GM08714 (cell line): Measurements from ENCODE around the gene NPTX2.
"Not testable (repeated sequence)": the region's sequence is repeated elsewhere in the genome, so short reads cannot be mapped to it uniquely, and the experiment has no call there.

Experiments
- H3K4me3 ChIP-seq: fragments of 200-500 bp; sonication (Bioruptor generic); 2 replicates; pipeline ENCODE4 v1.5.1; 2014; ENCODE audit warnings: mild to moderate bottlenecking, low read length, inconsistent platforms
- ZNF274 ChIP-seq: IDR thresholded peaks from 2 replicates; pipeline ENCODE4 v1.6.1; 2012; ENCODE audit warnings: mild to moderate bottlenecking, low read depth, low read length

The NPTX2 gene

GRCh38 chr7:98617051-98617959 lies at the start of gene NPTX2:
Gene NPTX2 (plus strand): TSS chr7:98617285. CDS start chr7:98617462, 177 bp downstream.
- no peak within 1 kb of the TSS for H3K4me3 ChIP-seq
- TF ChIP-seq ZNF274, result no peak

- TF ChIP-seq ZNF274, result no peak
- H3K4me3 ChIP-seq, result no peak overlapping the region
Measured at GRCh38 chr7:98567991-98568390, 49.1 kb upstream of the NPTX2 start.

GRCh38 chr7:98568891-98569290 lies 48.2 kb upstream of the NPTX2 start:
- TF ChIP-seq ZNF274, result no peak
- H3K4me3 ChIP-seq, result no peak overlapping the region

GRCh38 chr7:98569691-98570337 lies 47.3 kb upstream of the NPTX2 start:
- H3K4me3 ChIP-seq, result no peak overlapping the region
- TF ChIP-seq ZNF274, result no peak

- no peak for TF ChIP-seq ZNF274
- H3K4me3 ChIP-seq, result no peak overlapping the region
Measured at GRCh38 chr7:98571006-98571405, 46.1 kb upstream of the NPTX2 start.

GRCh38 chr7:98571986-98572385 lies 45.1 kb upstream of the NPTX2 start:
- no peak overlapping the region for H3K4me3 ChIP-seq
- no peak for TF ChIP-seq ZNF274

GRCh38 chr7:98572716-98573115 lies 44.4 kb upstream of the NPTX2 start:
- H3K4me3 ChIP-seq, result not testable (repeated sequence)

- H3K4me3 ChIP-seq, result no peak overlapping the region
- TF ChIP-seq ZNF274, result no peak
Measured at GRCh38 chr7:98573816-98574215, 43.3 kb upstream of the NPTX2 start.

- no peak overlapping the region for H3K4me3 ChIP-seq
- no peak for TF ChIP-seq ZNF274
Measured at GRCh38 chr7:98575878-98576277, 41.2 kb upstream of the NPTX2 start.

GRCh38 chr7:98584830-98585229 lies 32.3 kb upstream of the NPTX2 start:
- no peak overlapping the region for H3K4me3 ChIP-seq
- TF ChIP-seq ZNF274, result no peak

- H3K4me3 ChIP-seq, result no peak overlapping the region
- TF ChIP-seq ZNF274, result no peak
Measured at GRCh38 chr7:98591926-98592325, 25.2 kb upstream of the NPTX2 start.

- TF ChIP-seq ZNF274, result no peak
- H3K4me3 ChIP-seq, result no peak overlapping the region
Measured at GRCh38 chr7:98594348-98594747, 22.7 kb upstream of the NPTX2 start.

GRCh38 chr7:98594787-98595186 lies 22.3 kb upstream of the NPTX2 start:
- TF ChIP-seq ZNF274, result no peak
- H3K4me3 ChIP-seq, result no peak overlapping the region

- no peak overlapping the region for H3K4me3 ChIP-seq
- no peak for TF ChIP-seq ZNF274
Measured at GRCh38 chr7:98598846-98599615, 18.1 kb upstream of the NPTX2 start.
